SK-N-MC (cell line): Measurements from ENCODE around the gene HK1.

Source experiments
- EZH2 ChIP-seq: fragments of 200-600 bp; sonication (generic); IDR thresholded peaks from one replicate; pipeline ENCODE4 v1.6.1; 2017; ENCODE audit warnings: antibody characterized with exemption
- FOXP2 ChIP-seq: optimal IDR thresholded peaks from 2 replicates; pipeline ENCODE3; 2011; ENCODE audit warnings: mild to moderate bottlenecking, moderate library complexity; ENCODE audit not compliant: insufficient read depth; ENCODE audit errors: extremely low read length, control extremely low read depth
- POLR2AphosphoS5 ChIP-seq: IDR thresholded peaks from 2 replicates; pipeline ENCODE4 v1.6.1; 2012; ENCODE audit warnings: mild to moderate bottlenecking, low read depth, low read length, borderline replicate concordance

GRCh38 chr10:69319841-69320316 is 41.6 kb downstream of the HK1 start:
- TF ChIP-seq EZH2, result no peak
- TF ChIP-seq POLR2AphosphoS5, result no peak
- TF ChIP-seq FOXP2, result no peak
